Measurements from ENCODE around the gene TUNAR.
"Not testable (repeated sequence)": the region's sequence is repeated elsewhere in the genome, so short reads cannot be mapped to it uniquely, and the experiment has no call there.

TUNAR gene

DNA sequence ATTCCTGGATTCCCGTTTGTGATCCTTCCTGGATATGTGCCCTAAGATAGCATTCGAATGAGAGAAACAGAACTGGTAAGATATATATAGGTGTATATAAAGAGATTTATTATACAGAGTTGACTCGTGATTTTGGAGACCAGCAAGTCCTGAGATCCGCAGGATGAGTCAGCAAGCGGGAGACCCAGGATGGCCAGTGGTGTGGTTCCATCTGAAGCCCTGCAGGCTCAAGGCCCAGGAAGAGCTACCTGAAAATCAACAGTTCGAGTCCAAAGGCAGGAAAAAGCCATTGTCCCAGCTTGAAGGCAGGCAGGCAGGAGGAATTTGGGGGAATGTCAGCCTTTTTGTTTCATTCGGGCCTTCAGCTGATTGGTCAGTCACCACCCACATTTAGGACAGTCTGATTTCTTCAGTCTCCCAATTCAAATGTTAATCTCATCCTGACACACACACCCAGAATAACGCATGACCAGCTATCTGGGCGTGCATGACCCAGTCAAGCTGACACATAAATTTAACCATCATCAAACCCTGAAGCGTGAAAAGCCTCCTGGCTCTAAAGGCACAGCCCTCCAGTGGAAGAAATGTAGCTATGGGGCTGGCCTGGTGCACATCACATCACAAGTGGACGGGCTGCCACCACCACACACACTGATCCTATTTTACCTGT lies 44.3 kb downstream of the TUNAR start:
- DNase-seq, result no peak

GRCh38 chr14:95922080-95922479 lies 45.4 kb downstream of the TUNAR start:
- DNase-seq, result no peak

GRCh38 chr14:95928751-95929150 lies 52.1 kb downstream of the TUNAR start:
- no peak for DNase-seq

DNA sequence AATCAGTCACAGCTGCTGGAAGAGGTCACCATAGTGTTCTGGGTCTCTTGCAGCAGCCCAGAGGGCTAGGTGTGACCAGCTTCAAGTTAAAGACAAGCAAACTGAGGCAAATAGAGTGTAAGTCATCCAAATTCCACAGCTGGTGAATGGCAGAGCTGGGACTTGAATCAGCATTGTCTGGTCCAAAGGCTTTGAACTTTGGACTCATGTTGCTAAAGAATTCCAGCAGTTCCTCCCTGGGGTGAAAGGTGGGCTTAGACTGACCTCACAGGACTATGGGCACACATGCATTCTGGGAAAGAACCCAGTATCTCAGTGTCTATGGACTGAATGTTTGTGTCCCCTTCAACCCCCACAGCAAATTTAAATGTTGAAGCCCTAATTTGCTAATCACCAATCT lies 54.8 kb downstream of the TUNAR start:
- no peak for DNase-seq

GRCh38 chr14:95935228-95935822 lies 58.7 kb downstream of the TUNAR start:
- no peak for DNase-seq

GRCh38 chr14:95936041-95936440 lies 59.4 kb downstream of the TUNAR start:
- no peak for DNase-seq

GRCh38 chr14:95939335-95939734 lies 62.7 kb downstream of the TUNAR start:
- no peak for DNase-seq

GRCh38 chr14:95941897-95942296 lies 65.3 kb downstream of the TUNAR start:
- no peak for DNase-seq

DNA sequence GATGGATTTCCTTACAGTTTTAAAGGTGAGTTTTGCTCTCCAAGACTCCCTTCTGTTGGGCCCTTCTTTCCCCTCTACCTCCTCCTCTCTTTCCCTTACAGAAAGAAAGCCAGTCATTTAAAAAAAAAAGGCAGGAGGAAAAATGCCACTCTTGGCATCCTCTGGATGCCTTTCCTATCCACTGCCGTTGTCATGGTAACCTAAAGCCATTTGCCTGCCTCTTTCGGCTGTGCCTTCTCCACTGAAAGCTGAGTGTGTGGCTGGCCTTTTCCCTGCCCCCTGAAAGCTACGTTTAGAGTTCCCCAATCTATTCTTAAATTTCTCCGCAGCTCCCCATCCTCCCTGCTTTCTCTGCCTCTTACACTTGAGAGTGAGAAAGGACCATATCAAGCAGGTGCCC lies 67.1 kb downstream of the TUNAR start:
- no peak for DNase-seq

DNA sequence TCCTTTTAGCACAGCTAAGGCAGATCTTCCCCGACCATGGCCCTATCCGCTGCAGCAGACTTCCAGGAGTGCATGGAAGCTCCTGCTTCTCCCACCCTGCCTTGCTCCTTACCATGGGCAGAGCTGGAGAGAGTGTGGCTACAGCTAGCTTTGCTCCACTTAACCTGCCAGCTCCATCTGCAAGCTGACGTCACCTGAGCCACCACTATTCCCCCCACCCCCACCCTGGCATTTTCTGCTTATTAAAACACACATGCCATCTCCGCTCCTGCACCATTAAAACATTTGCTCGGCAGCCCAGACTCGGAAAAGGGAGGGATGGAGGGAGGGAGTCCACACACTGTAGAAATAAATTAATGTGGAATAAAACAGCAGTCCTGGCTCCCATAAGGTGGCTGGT lies 67.8 kb downstream of the TUNAR start:
- no peak for DNase-seq

DNA sequence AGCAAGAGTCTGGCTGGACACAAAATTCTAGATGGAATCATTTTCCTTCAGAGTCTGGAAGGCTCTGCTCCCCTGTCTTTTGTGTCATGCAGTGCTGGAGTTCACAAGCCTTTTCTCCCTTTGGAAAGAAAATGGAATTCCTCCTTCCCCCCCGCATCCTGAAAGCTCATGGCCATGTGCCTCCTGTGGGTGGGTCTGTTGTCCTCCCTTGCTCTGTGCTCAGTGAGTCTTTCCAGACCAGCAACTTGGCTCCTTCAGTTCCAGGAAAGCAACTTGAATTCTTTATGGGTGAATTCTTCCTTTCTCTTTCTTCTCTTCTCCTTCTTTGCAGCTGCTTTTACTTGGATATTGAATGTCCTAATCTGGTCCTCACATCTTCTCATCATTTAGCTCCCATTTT lies 70.2 kb downstream of the TUNAR start:
- DNase-seq, result no peak

- DNase-seq, result no peak
Observed at GRCh38 chr14:95948558-95948981, 71.9 kb downstream of the TUNAR start.

DNA sequence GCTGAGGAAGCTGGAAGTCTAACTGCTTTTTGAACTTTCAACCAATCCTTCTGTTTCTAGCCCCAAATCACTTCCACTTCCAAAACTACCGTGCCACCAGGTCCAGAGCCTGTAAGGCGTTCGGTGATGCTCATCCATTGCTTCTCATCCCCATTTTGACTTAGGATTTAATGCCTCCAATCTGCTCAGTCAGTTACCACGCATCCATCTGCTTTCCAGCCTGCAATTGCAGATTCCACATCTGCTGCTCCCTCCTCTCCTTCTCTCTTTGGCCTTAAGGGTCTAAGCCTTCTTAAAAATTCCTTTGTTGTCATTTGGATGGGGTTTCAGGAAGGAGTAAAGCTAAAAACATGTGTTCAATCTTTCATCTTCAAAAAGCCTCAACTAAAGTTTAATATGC lies 74.7 kb downstream of the TUNAR start:
- no peak for DNase-seq

DNA sequence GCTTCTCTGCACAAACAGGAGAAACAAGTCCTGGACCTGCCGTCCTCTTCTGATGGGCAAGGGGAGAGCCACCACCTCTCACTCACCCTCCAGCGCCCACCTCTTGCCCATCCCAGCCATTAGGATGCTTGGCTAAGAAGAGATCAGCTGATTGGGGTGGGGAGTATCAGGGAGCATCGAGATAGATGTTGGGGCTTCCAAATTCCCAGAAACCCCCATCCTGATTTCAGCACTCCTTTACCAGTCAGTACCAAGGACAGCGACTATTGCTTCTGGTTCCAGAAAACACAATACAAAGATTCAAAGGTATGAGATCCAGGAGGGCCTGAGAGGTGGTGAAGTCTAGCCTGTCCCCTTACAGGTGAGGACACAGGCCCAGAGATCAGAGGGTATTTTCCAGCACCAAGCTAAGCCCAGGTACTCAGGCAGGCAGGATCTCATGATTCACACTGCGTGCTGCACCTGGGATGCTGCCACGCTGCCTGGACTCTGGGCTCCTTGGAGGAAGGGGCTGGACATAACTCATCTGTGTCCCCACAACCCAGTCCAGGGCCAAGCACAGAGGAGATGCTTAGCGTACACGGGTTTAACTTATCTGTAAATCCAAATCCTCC lies 76.6 kb downstream of the TUNAR start:
- DNase-seq, result no peak

DNA sequence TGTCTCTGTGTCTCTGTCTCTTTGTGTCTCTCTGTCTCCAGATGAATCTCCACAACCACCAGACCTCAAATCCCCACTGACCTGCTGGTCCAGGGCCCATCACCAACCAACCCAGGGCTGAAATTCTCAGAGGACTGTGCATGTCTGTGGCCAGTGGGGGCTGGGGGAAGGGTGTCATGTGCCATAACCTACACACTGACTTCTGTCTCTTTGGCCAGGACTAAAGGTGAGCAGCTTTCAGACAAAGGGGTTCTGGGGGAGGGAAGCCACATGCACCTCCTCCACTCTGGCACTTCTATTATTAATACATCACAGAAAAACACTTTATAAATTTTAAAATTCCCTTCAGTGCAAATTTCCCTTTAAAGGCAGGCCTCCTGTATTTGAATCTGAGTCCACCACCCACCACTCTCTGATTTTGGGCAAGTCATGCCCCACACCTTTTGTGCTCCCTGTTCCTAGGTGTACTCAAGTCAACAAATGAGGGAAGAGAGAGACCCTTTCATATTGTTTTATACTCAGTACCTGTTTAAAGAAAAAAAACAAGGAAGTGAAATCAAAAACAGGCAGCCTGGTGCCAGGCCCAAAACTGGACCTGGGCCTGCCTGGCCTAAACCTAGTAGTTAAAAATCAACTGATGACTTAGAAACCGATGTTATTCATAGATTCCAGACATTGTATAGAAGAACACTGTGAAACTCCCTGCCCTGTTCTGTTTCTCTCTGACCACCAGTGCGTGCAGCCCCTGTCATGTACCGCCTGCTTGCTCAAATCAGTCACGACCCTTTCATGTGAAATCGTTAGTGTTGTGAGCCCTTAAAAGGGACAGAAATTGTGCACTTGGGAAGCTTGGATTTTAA lies 80.2 kb downstream of the TUNAR start:
- no peak for DNase-seq

- DNase-seq, result no peak
Observed at GRCh38 chr14:95958105-95958504, 81.5 kb downstream of the TUNAR start.

DNA sequence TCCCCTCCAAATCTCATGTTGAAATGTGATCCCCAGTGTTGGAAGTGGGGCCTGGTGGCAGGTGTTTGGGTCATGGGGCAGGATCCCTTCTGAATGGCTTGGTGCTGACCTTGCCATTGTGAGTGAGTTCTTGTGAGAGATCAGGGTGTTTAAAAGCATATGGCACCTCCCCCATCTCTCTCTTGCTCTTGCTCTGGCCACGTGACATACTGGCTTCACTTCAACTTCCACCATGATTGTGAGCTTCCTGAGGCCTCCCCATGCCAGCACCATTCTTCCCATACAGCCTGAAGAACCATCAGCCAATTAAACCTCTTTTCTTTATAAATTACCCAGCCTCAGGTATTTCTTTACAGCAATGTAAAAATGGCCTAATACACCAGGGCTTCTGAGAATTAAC lies 82.7 kb downstream of the TUNAR start:
- no peak for DNase-seq

GRCh38 chr14:95961481-95961880 lies 84.8 kb downstream of the TUNAR start:
- DNase-seq, result no peak

- DNase-seq, result no peak
Observed at GRCh38 chr14:95964901-95965300, 88.3 kb downstream of the TUNAR start.

- DNase-seq, result not testable (repeated sequence)
Observed at GRCh38 chr14:95968048-95968447, 91.4 kb downstream of the TUNAR start.
